Spleen (tissue), 7 donors: ENCODE data around the gene ACOXL.
"Not testable (repeated sequence)": the region's sequence is repeated elsewhere in the genome, so short reads cannot be mapped to it uniquely, and the experiment has no call there.

Experiments
- CTCF ChIP-seq, 11 experiments: fragments of 200-600 bp in 7 of 11; fragments of 450-650 bp in 4 of 11; sonication (generic) in 4 of 11; IDR thresholded peaks in 8 of 11; conservative IDR thresholded peaks in 3 of 11; 1 replicate in 7 of 11; 2 replicates in 4 of 11; pipeline versions ENCODE4 v1.4.0 to v1.8.0; 2016 to 2021; ENCODE audit warnings: antibody characterized with exemption in 11 of 11, inconsistent platforms in 4 of 11, mild to moderate bottlenecking in 1 of 11
- POLR2AphosphoS5 ChIP-seq, 3 donors: sonication (generic); formaldehyde crosslinking; IDR thresholded peaks; one replicate each; pipeline ENCODE4 v1.5.1; 2017; ENCODE audit warnings: antibody characterized with exemption in 3 of 3
- donor health status: DM: no; HTN: no; CAD: no; lungs with moderate emphysema.
- donor health status: DM: no; HTN: no; CAD: no.
- donor health status: DM: no; HTN: no; CAD: no.

GRCh38 chr2:110961643-110962042 is 229.3 kb downstream of the ACOXL start:
- not testable (repeated sequence) for TF ChIP-seq CTCF (IDR thresholded peaks at IDR 0.05 in 8 of 11, conservative IDR thresholded peaks at IDR 0.05 in 3 of 11); POLR2AphosphoS5 (IDR thresholded peaks at IDR 0.05)
